Karpas-422 (cell line): ENCODE measurements around the gene SYNJ2. TPM values are rescaled to one million over a fixed set of nuclear protein-coding genes. Genes with fewer than 3 reads are reported as not detected.

ENCODE experiments used
- DNase-seq: peaks from one replicate; pipeline ENCODE4 v3.0.0-alpha.2; 2015
- H2AFZ ChIP-seq: fragments of 200-600 bp; sonication (generic); 2 replicates; pipeline ENCODE4 v1.6.1; 2014; ENCODE audit warnings: antibody characterized with exemption, low read length, mixed read lengths
- H3K27ac ChIP-seq: fragments of 200-600 bp; sonication (generic); 2 replicates; pipeline ENCODE4 v1.5.1; 2014; ENCODE audit warnings: mild to moderate bottlenecking, low read length, moderate library complexity
- H3K27me3 ChIP-seq: fragments of 200-600 bp; sonication (generic); 2 replicates; pipeline ENCODE4 v1.6.1; 2014; ENCODE audit warnings: low read length, mixed read lengths
- H3K36me3 ChIP-seq: fragments of 200-600 bp; sonication (generic); 2 replicates; pipeline ENCODE4 v1.6.1; 2014; ENCODE audit warnings: low read length, mixed read lengths; ENCODE audit not compliant: insufficient read depth
- H3K4me1 ChIP-seq: fragments of 200-600 bp; sonication (generic); 2 replicates; pipeline ENCODE4 v1.6.1; 2014; ENCODE audit warnings: mild to moderate bottlenecking, low read length, mixed read lengths
- H3K4me2 ChIP-seq: fragments of 200-600 bp; sonication (generic); 2 replicates; pipeline ENCODE4 v1.6.1; 2014; ENCODE audit warnings: low read length, low read depth, mild to moderate bottlenecking; ENCODE audit not compliant: poor library complexity, severe bottlenecking
- H3K4me3 ChIP-seq: fragments of 200-600 bp; sonication (generic); 2 replicates; pipeline ENCODE4 v1.5.1; 2014; ENCODE audit warnings: mild to moderate bottlenecking, antibody characterized with exemption, low read length, mixed read lengths
- H3K79me2 ChIP-seq: fragments of 200-600 bp; sonication (generic); 2 replicates; pipeline ENCODE4 v1.6.1; 2014; ENCODE audit warnings: mild to moderate bottlenecking, low read length, mixed read lengths
- H3K9ac ChIP-seq: fragments of 200-600 bp; sonication (generic); 2 replicates; pipeline ENCODE4 v1.6.0; 2014; ENCODE audit warnings: low read length
- H3K9me2 ChIP-seq: fragments of 200-600 bp; sonication (generic), shearing (Covaris generic); replicated peaks from 2 replicates; pipeline ENCODE4 v1.6.0; 2014; ENCODE audit warnings: mild to moderate bottlenecking, low read length, moderate library complexity; ENCODE audit not compliant: insufficient read depth
- H3K9me3 ChIP-seq: fragments of 300-700, 200-600 bp; sonication (generic); 2 replicates; pipeline ENCODE4 v1.6.1; 2014; ENCODE audit warnings: low read length, mixed read lengths
- H4K20me1 ChIP-seq: fragments of 200-600 bp; sonication (generic); 2 replicates; pipeline ENCODE4 v1.6.1; 2014; ENCODE audit warnings: mild to moderate bottlenecking, antibody characterized with exemption, low read length, low read depth; ENCODE audit not compliant: insufficient read depth
- small RNA-seq: library from RNA; depleted of rRNA; stranded (forward); fragments of <200 nt; gene quantifications from one replicate; pipeline ENCODE3, GENCODE V24; 2014
- total RNA-seq: library from RNA; depleted of rRNA; stranded (reverse); fragments of >200 nt; shearing (Covaris generic); gene quantifications from 2 replicates; pipeline ENCODE4 v1.2.3, GENCODE V29; 2014; ENCODE audit warnings: low replicate concordance; rRNA removed

Gene SYNJ2
- total RNA-seq, 1 experiment from 2014 or later, result 0.04 TPM

DNA sequence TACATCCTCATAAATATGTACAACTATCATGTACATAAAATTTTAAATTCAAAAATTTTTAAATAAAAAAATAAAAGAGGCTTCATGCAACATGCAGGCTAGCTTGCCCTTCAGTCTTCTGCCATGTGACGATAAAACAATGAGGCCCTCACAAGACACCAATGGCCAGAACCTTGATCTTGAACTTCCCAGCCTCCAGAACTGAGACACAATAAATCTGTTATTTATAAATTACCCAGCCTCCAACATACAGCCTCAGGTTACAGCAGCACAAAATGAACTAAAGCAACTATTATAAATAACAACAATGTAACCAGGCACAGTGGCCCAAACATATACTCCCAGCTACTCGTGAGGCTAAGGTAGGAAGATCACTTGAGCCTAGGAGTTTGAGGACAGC, 143.6 kb downstream of the SYNJ2 start:
- no peak overlapping the region for H3K27ac ChIP-seq
- no peaks in the 10 kb centered on the region for H3K36me3 ChIP-seq
- no peaks in the 10 kb centered on the region for H4K20me1 ChIP-seq
- no peaks in the 10 kb centered on the region for H3K9me2 ChIP-seq
- H3K4me1 ChIP-seq, result no peaks in the 10 kb centered on the region
- H3K79me2 ChIP-seq, result no peaks in the 10 kb centered on the region
- no peak overlapping the region for H2AFZ ChIP-seq
- H3K4me2 ChIP-seq, result no peak overlapping the region
- H3K4me3 ChIP-seq, result no peak overlapping the region
- H3K27me3 ChIP-seq, result no peaks in the 10 kb centered on the region
- no peaks in the 10 kb centered on the region for H3K9me3 ChIP-seq
- no peak for DNase-seq
- H3K9ac ChIP-seq, result no peak overlapping the region

DNA sequence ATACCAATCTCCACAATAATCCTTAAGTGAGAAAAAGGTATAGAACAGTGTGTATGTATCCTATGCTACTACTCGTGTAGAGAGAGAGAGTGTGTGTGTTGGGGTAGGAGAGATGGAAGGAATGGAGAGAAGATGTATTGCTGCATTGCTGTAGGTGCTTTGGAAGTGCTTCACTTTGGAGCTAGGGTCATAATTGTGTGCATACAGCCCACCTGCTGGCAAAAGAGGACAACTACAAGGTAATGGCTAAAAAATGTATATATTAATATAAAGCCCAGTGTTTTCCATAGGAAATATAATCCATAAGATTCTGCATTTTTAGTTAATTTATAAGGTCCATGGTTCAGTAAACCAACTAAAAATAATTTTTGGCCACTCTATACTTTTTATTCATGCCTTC, 150.3 kb downstream of the SYNJ2 start:
- Histone ChIP-seq H3K36me3 (no peaks in the 10 kb centered on the region), H3K4me2 (no peak overlapping the region), H3K27me3 (no peaks in the 10 kb centered on the region), H3K4me1 (no peaks in the 10 kb centered on the region), H4K20me1 (no peaks in the 10 kb centered on the region), H3K27ac (no peak overlapping the region), H2AFZ (no peak overlapping the region), H3K9ac (no peak overlapping the region), H3K9me2 (no peaks in the 10 kb centered on the region), H3K9me3 (no peaks in the 10 kb centered on the region), H3K4me3 (no peak overlapping the region), H3K79me2 (no peaks in the 10 kb centered on the region)
- peak; percentile 66 for DNase-seq

DNA sequence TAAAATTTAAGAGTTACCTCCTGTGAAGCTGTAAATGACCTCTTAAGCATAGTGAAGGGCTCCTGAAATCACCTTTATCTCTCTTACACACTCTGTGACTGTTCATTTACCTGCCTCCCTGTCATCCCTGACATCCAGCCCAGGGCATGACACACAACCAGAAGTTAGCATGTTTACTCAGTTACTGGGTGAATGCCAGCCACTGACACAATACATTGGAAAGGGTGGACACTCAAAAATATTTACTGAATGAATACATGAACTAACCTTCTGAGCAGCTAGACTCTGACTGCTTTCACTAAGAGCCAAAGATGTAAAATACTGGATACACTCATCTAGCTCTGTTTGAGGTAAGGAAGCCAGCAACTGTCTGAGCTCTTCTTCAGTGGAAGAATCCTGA, 161.1 kb downstream of the SYNJ2 start:
- no peaks in the 10 kb centered on the region for H3K27me3 ChIP-seq
- H3K4me1 ChIP-seq, result no peaks in the 10 kb centered on the region
- no peaks in the 10 kb centered on the region for H3K9me2 ChIP-seq
- H3K4me2 ChIP-seq, result no peak overlapping the region
- H3K27ac ChIP-seq, result no peak overlapping the region
- H3K9ac ChIP-seq, result no peak overlapping the region
- H3K4me3 ChIP-seq, result no peak overlapping the region
- H4K20me1 ChIP-seq, result no peaks in the 10 kb centered on the region
- no peaks in the 10 kb centered on the region for H3K79me2 ChIP-seq
- H3K36me3 ChIP-seq, result no peaks in the 10 kb centered on the region
- no peaks in the 10 kb centered on the region for H3K9me3 ChIP-seq
- no peak overlapping the region for H2AFZ ChIP-seq
- no peak for DNase-seq

DNA sequence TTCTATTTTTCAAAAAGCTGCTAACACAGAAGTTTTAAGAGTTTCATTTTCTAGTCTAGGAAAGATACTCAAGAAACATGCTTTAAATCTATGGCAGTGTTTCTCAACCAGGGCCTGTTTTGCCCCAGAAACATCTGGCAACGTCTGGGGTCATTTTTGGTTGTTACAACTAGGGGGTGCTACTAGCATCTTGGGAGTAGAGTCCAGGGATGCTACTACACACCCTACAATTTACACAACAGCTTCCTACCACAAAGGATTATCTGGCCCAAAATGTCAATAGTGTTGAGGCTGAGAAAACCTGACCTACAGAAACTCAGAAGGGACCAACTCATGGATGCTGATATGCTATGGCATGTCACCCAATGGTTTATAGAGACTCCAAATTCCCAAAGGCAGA, 162.0 kb downstream of the SYNJ2 start:
- no peaks in the 10 kb centered on the region for H3K9me2 ChIP-seq
- DNase-seq, result peak; percentile 65
- H3K27ac ChIP-seq, result no peak overlapping the region
- H3K4me2 ChIP-seq, result no peak overlapping the region
- no peaks in the 10 kb centered on the region for H4K20me1 ChIP-seq
- no peaks in the 10 kb centered on the region for H3K79me2 ChIP-seq
- H2AFZ ChIP-seq, result no peak overlapping the region
- H3K9me3 ChIP-seq, result no peaks in the 10 kb centered on the region
- no peaks in the 10 kb centered on the region for H3K36me3 ChIP-seq
- H3K27me3 ChIP-seq, result no peaks in the 10 kb centered on the region
- H3K9ac ChIP-seq, result no peak overlapping the region
- no peaks in the 10 kb centered on the region for H3K4me1 ChIP-seq
- H3K4me3 ChIP-seq, result no peak overlapping the region

Small RNA genes within 50 kb of the gene (small RNA-seq; reads per million reads assigned to genes)
- gene RNU6-786P, result not detected

Other genes with a start within 250 kb of the SYNJ2 start
- gene SNX9, start 158.6 kb upstream of the SYNJ2 start, total RNA-seq, result not detected in 2 replicates
- 1.1 and 3.6 TPM in 2 replicates for gene SERAC1, start 186.4 kb downstream of the SYNJ2 start, total RNA-seq
- gene GTF2H5, start 186.5 kb downstream of the SYNJ2 start, total RNA-seq, result 5.2 and 9.6 TPM in 2 replicates